ENCODE data around the gene HNRNPR.

GRCh38 chr1:23362218-23362713 lies 18.2 kb upstream of the HNRNPR start:
- TF ChIP-seq CTCF (IDR thresholded peaks at IDR 0.05) (no peak), POLR2A (IDR thresholded peaks at IDR 0.05) (no peak)

All from esophagus squamous epithelium (tissue), 4 donors.